EH (cell line): Measurements from ENCODE around the gene FCN1.

Experiments used
- DNase-seq: peaks from one replicate; pipeline ENCODE4 v3.0.0-alpha.2; 2015; ENCODE audit warnings: low read depth

FCN1 gene

GRCh38 chr9:134891053-134891452 is 26.7 kb downstream of the FCN1 start:
- DNase-seq = peak; percentile 7

- DNase-seq = no peak
These were observed 27.6 kb downstream of the FCN1 start for GRCh38 chr9:134890155-134890495.

- no peak for DNase-seq
These were observed 28.1 kb downstream of the FCN1 start for GRCh38 chr9:134889386-134890154.

- DNase-seq = no peak
These were observed 29.0 kb downstream of the FCN1 start for GRCh38 chr9:134888603-134889190.

DNA sequence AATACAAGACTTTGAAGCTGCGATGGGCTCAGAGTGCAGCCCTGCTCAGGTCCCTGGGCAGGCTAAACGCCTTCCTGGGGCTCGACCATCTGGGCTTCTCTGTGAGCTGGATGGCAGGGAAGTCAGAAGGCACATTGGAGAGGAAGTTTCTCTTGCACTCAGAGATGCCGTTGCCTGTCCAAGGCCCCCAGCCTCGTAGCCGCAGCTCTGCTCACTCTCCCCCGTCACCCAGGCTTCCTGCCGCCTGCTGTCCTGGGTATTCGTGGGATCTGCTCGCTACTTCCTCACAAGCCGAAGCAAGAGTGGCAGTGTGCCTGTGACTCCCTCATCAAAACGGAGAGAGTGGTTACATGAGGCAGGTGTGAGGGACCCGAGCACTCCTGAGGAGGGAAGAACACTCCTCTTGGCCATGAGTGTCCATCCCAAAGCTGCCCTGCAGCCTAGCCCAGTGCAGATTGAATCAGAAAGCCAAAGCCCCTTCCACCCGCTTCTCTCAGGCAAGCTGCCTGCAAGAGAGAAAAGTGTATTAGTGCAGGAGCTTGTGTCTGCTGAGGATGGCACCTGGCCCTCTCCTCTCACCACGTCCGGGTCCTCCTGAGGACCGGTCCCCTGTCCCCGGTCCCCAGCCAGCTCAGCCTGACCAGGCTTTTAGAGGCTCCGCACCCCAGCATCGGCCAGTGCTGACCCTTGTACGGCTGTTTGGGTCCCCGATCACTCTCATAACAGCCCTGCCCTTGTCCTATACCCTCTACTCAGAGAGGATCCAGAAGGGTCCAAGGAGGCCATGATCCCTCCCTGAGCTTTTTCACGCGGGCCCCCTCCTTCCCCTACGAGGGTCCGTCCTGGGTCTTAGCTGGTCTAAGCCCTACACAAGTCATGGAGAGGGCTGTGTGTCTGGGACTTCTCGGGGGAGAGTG is 29.8 kb downstream of the FCN1 start:
- DNase-seq = no peak

DNA sequence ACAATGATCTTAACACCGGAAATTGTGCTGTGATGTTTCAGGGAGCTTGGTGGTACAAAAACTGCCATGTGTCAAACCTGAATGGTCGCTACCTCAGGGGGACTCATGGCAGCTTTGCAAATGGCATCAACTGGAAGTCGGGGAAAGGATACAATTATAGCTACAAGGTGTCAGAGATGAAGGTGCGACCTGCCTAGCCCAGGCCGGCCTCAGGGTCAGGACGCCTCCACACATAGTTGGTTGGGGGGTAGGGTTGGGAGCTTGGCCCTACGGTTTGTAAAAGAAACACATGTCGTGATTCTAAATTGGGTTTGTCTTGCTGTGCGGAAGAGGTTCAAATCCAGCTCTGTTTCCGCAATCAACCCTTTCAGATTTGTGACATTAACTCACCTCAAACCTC is 30.5 kb downstream of the FCN1 start:
- no peak for DNase-seq

DNA sequence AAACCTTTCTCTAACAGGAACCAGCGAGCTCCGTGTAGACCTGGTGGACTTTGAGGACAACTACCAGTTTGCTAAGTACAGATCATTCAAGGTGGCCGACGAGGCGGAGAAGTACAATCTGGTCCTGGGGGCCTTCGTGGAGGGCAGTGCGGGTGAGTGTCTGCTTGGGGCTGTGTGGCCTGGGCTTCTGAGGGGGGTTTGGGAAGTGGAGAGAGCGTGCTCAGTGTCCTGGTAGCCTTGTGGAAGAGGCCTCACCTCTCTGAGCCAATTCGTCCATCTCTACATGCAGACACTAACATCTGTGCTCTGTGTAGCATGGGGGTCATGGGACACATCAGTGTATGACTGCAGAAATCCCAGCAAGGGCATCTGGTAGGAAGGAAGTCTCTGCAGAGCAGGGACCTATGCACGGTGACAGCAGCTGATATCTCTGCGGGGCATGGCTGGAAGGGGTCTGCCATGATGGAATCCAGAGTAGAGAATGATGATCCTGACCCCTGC is 31.2 kb downstream of the FCN1 start:
- no peak for DNase-seq

DNA sequence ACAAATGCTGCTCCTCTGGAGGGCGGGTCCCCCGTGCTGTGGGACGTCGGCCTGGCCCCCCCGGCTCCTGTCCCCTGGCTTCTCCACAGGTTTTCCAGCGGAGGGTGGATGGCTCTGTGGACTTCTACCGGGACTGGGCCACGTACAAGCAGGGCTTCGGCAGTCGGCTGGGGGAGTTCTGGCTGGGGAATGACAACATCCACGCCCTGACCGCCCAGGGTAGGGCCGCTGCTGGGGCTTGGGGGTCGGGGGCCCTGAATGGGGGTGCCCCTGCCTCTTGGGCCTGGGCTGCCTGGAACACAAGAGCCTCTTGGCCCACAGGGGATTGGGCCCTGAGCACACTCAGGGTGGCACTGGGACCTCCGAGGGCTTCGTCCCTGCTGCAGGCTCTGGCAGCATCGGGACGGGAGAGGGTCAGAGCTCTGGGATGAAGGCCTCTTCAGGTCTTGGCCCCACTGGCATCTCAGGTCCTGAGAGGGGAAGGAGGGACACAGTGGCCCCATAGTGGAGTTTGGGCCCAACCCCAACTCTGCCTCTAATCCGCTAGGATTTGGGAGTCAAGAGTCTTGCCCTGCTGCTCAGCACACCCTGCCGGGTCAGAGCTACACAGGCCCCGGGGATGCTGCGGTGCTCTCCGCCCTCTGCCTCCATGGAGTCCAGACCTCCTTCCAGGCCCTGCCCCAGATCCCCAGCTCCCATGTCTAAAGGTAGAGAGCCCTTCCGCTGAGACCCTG is 31.9 kb downstream of the FCN1 start:
- no peak for DNase-seq

DNA sequence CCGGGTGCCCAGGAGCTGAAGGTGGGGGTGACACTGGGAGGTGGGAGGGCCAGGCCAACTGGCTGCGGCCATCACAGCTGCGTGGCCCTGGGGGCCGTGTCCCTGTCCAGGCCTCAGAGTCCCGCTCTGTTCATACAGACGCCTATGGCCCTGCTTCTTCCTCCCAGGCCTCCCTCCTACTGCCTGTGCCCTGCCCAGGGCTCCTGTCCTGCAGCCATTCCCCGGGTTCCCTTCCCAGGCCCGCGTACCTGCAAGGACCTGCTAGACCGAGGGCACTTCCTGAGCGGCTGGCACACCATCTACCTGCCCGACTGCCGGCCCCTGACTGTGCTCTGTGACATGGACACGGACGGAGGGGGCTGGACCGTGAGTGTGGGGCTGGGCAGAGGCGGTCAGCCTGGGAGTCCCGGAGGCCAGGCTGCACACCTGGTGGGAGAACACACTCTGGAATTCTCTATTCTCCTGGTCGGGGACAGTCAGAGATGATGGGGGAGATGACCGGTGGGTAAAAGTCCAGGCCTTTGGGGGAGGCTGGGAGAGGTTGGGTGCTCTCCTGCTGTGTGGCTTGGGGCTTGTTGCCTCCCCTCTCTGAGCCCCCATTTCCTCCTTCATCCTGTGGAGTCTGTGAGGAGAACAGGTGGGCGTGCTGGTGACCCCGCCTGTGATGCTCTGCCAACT is 32.6 kb downstream of the FCN1 start:
- no peak for DNase-seq

- no peak for DNase-seq
These were observed 33.2 kb downstream of the FCN1 start for GRCh38 chr9:134884492-134884891.

GRCh38 chr9:134883040-134883782 is 34.5 kb downstream of the FCN1 start:
- DNase-seq = no peak

DNA sequence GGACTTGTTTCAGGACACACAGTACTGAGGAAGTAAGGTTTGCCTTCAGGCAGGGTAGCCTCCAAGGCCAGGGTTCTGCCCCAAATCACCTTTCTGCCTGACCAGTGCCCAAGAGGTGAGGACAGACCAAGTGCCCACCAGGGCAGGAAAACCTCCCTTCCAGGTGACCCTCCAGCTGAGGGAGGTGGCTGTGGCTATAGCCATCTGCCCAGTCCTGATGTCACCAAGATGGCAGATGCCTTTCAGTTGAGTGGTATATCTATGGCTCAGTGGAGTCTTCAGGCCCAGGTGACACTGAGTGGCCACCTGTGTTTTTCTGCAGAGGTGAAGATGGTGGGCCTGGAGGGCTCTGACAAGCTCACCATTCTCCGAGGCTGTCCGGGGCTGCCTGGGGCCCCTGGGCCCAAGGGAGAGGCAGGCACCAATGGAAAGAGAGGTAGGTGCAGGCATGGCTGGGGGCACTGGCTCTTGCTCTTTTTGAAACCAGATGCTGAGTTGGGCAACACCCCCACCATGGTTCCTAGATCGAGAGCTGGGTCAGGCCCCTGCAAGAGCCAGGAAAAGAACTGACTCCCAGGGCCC is 35.4 kb downstream of the FCN1 start:
- DNase-seq = no peak

- DNase-seq = no peak
These were observed 36.4 kb downstream of the FCN1 start for GRCh38 chr9:134881313-134881670.

- no peak for DNase-seq
These were observed 37.0 kb downstream of the FCN1 start, which contains the start of gene FCN2 for GRCh38 chr9:134880484-134881312. FCN2 (plus strand) TSS chr9:134880810; CDS start chr9:134880822, 12 bp downstream.

DNA sequence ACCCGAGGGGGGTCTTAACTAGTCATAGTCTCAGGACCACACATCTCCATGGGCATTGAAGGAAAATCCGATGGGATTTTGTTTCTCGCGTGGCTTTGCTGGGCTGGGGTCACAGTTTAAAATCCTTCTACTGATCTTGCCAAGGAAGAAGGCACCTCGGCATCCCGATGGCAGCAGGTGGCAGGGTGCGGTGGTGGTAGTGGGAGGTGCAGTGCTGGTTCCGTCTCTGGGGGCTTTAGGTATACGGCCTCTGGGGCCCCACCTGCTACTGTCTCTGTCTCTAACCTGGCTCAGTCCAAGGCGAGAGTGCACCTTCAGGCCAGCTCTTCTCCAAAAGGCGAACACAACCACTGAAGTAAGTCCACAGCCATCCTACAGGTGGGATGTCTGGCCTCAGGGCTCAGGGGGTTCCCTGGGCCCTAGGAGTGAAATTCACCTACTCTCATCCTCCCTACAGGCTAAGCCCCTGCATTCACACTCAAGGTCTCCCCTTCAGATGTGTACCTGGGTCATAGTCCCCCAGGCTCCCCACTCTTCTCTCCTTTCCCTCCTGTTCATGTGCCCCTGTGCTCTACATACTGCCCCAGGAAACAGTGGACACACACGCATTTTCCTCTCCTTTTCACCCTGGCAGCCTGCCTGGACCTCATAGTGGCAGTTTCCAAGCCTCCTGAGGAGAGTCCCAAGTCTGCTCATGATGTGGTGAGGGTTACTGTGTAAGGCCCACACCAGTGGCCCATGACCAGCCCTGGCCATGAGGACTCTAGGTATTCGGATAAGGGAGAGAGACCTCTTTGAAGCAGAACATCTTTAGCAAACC is 37.8 kb downstream of the FCN1 start:
- DNase-seq = no peak

DNA sequence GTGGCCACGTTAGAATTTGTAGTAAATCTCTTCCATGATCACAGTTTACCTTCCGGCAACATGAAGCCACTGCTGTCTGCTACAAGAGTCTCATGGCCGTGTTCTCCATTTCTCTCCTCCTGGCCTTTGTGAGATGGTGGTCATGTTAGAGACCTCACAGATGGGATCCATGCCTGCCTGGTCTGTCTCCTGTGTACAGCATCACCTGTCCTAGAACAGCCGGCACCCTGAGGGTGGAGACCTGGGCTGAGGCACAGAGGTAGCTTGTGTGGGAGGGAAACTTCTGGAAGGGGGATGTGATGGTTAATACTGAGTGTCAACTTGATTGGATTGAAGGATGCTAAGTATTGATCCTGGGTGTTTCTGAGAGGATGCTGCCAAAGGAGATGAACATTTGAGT is 40.2 kb downstream of the FCN1 start:
- no peak for DNase-seq

DNA sequence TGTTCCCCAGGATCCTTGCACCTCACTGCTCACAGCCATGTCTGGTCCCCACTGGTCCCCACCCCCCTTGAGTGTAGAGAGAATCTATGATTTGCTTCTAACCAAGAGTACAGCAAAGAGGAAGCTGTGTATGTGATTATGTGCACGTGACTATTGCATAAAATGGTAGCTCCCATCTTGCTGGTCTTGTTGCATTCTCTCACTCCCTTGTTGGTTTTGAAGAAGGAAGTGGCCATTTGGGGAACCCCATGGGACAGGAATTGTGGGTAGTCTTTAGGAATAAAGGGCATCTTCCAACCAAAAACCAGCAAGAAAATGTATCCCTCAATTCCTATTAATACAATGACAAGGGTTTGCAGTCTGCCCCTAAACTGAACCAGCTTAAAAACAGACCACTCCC is 42.3 kb downstream of the FCN1 start:
- no peak for DNase-seq

DNA sequence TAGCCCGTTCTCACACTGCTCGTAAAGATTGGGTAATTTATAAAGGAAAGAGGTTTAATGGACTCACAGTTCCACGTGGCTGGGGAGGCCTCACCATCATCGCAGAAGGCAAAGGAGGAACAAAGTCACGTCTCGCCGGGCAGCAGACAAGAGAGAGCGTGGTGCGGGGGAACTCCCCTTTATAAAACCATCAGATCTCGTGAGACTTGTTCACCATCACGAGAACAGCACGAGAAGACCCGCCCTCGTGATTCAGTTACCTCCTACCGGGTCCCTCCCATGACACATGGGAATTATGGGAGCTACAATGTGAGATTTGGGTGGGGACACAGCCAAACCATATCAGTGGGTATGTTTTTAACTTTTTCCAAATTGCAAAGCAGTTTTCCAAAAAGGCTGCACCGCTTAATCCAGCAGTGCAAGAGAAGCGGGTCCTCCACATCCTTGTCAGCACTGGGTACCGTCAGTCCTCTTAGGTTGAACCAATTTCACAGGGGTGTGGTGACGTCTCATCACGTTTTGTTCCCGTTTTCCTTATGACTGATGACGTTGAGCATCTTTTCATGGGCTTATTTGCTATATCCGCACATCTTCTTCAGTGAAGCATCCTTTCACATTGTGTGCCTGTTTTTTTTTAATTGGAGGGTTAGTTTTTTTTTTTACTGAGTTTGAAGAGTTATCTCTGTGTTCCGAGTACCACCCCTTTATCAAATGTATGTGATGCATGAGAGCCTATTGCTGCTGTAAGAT is 45.1 kb downstream of the FCN1 start:
- DNase-seq = no peak
